Epidermal melanocyte (primary cell): ENCODE measurements around the gene B4GAT1.
"Not testable (repeated sequence)": the region's sequence is repeated elsewhere in the genome, so short reads cannot be mapped to it uniquely, and the experiment has no call there.

Experiments used
- DNase-seq: peaks from one replicate; pipeline ENCODE4 v3.0.0; 2011; ENCODE audit warnings: low spot score; ENCODE audit not compliant: insufficient read length

B4GAT1 gene

GRCh38 chr11:66310803-66311440 lies 36.5 kb downstream of the B4GAT1 start:
- DNase-seq = not testable (repeated sequence)

GRCh38 chr11:66310324-66310723 lies 37.1 kb downstream of the B4GAT1 start:
- no peak for DNase-seq

- no peak for DNase-seq
Measured at GRCh38 chr11:66309475-66309874, 38.0 kb downstream of the B4GAT1 start.

GRCh38 chr11:66302656-66303055 lies 44.8 kb downstream of the B4GAT1 start:
- no peak for DNase-seq

- DNase-seq = no peak
Measured at GRCh38 chr11:66299186-66299585, 48.2 kb downstream of the B4GAT1 start.

- no peak for DNase-seq
Measured at GRCh38 chr11:66297610-66298009, 49.8 kb downstream of the B4GAT1 start.
